ENCODE data around the gene ZDHHC24.

Gene ZDHHC24

GRCh38 chr11:66494935-66495334, 50.9 kb downstream of the ZDHHC24 start:
- no peak for DNase-seq (ENCODE audit: low spot score)

GRCh38 chr11:66494458-66494857, 51.4 kb downstream of the ZDHHC24 start:
- no peak for DNase-seq (ENCODE audit: low spot score)

GRCh38 chr11:66493130-66493529, 52.7 kb downstream of the ZDHHC24 start:
- no peak for DNase-seq (ENCODE audit: low spot score)

GRCh38 chr11:66492161-66492865, 53.5 kb downstream of the ZDHHC24 start:
- no peak for DNase-seq (ENCODE audit: low spot score)

- DNase-seq (ENCODE audit: low spot score) = no peak
Measured at GRCh38 chr11:66491315-66491935, 54.4 kb downstream of the ZDHHC24 start.

- no peak for DNase-seq (ENCODE audit: low spot score)
Measured at GRCh38 chr11:66489636-66490035, 56.2 kb downstream of the ZDHHC24 start.

- no peak for DNase-seq (ENCODE audit: low spot score)
Measured at GRCh38 chr11:66488957-66489356, 56.9 kb downstream of the ZDHHC24 start.

- DNase-seq (ENCODE audit: low spot score) = no peak
Measured at GRCh38 chr11:66484806-66485380, 61.0 kb downstream of the ZDHHC24 start.

- DNase-seq (ENCODE audit: low spot score) = peak; percentile 100
Measured at GRCh38 chr11:66480117-66480938, 65.5 kb downstream of the ZDHHC24 start, which contains the start of gene DPP3. Gene DPP3 (plus strand): TSS chr11:66480434. CDS start chr11:66482201, 1,767 bp downstream.

GRCh38 chr11:66479394-66480116, 66.3 kb downstream of the ZDHHC24 start:
- peak; percentile 58 for DNase-seq (ENCODE audit: low spot score)

- no peak for DNase-seq (ENCODE audit: low spot score)
Measured at GRCh38 chr11:66478729-66479393, 67.0 kb downstream of the ZDHHC24 start.

- no peak for DNase-seq (ENCODE audit: low spot score)
Measured at GRCh38 chr11:66477263-66478201, 68.3 kb downstream of the ZDHHC24 start.

GRCh38 chr11:66476841-66477251, 69.0 kb downstream of the ZDHHC24 start:
- DNase-seq (ENCODE audit: low spot score) = no peak

GRCh38 chr11:66476173-66476840, 69.5 kb downstream of the ZDHHC24 start:
- DNase-seq (ENCODE audit: low spot score) = no peak

GRCh38 chr11:66475349-66476172, 70.3 kb downstream of the ZDHHC24 start:
- DNase-seq (ENCODE audit: low spot score) = no peak

- no peak for DNase-seq (ENCODE audit: low spot score)
Measured at GRCh38 chr11:66473608-66474515, 72.0 kb downstream of the ZDHHC24 start.

GRCh38 chr11:66473167-66473566, 72.7 kb downstream of the ZDHHC24 start:
- no peak for DNase-seq (ENCODE audit: low spot score)
